CD4-positive, alpha-beta T cell (primary cell): ENCODE data around the gene COG7. TPM values are rescaled to one million over a fixed set of nuclear protein-coding genes. Genes with fewer than 3 reads are reported as not detected.

ENCODE experiments used
- ATAC-seq: fragments of 200-7000 bp; cut with Tn5 transposase; one replicate; pipeline ENCODE4 v1.10.0; 2022; ENCODE audit warnings: mild to moderate bottlenecking; ENCODE audit not compliant: poor library complexity
- CTCF ChIA-PET: fragments of 350-600 bp; sonication (Branson Sonifier 250); formaldehyde crosslinking; loops from one replicate; lab custom pipeline; 2021; ENCODE audit warnings: antibody characterized with exemption, inconsistent platforms; lab: Charles Lee
- POLR2A ChIA-PET: fragments of 350-600 bp; sonication (Branson Sonifier 250); formaldehyde crosslinking; loops from one replicate; lab custom pipeline; 2021; ENCODE audit warnings: antibody characterized with exemption, inconsistent platforms; lab: Charles Lee
- DNase-seq, 14 experiments: peaks; one replicate each; pipeline ENCODE4 v3.0.0-alpha.2; 2013 to 2020; ENCODE audit warnings: mixed read lengths in 2 of 14
- H3K27ac ChIP-seq, 2 donors: one replicate each; pipeline versions ENCODE4 v1.5.1 to v1.7.0; 2013; ENCODE audit warnings: low read length in 2 of 2, low read depth in 1 of 2, mild to moderate bottlenecking in 1 of 2
- H3K27me3 ChIP-seq, 2 experiments: 1 replicate in 1 of 2; 2 replicates in 1 of 2; pipeline versions ENCODE4 v1.6.1 to v1.7.0; 2013; ENCODE audit warnings: low read length in 2 of 2, control low read depth in 1 of 2, mild to moderate bottlenecking in 1 of 2, moderate library complexity in 1 of 2; ENCODE audit not compliant: insufficient read depth in 2 of 2, control insufficient read depth in 1 of 2
- H3K36me3 ChIP-seq: one replicate; pipeline ENCODE4 v1.6.1; 2013; ENCODE audit warnings: low read length, control low read depth; ENCODE audit not compliant: insufficient read depth
- H3K4me1 ChIP-seq: one replicate; pipeline ENCODE4 v1.6.1; 2013; ENCODE audit warnings: low read length, control low read depth; ENCODE audit not compliant: insufficient read depth
- H3K4me3 ChIP-seq: one replicate; pipeline ENCODE4 v1.5.1; 2013; ENCODE audit warnings: mild to moderate bottlenecking, low read length, moderate library complexity
- H3K9me3 ChIP-seq, 2 experiments: 1 replicate in 1 of 2; 2 replicates in 1 of 2; pipeline versions ENCODE4 v1.6.1 to v1.7.0; 2013; ENCODE audit warnings: low read length in 2 of 2, mild to moderate bottlenecking in 2 of 2, control low read depth in 1 of 2, moderate library complexity in 1 of 2; ENCODE audit not compliant: control insufficient read depth in 1 of 2, insufficient read depth in 1 of 2
- H3K27ac Mint-ChIP-seq: one replicate; pipeline ENCODE4 v1.8.0; 2020; ENCODE audit warnings: mixed read lengths
- H3K27me3 Mint-ChIP-seq: one replicate; pipeline ENCODE4 v1.8.0; 2021; ENCODE audit warnings: mixed read lengths
- H3K36me3 Mint-ChIP-seq: one replicate; pipeline ENCODE4 v1.8.0; 2021; ENCODE audit warnings: low read depth, mixed read lengths
- H3K4me1 Mint-ChIP-seq: one replicate; pipeline ENCODE4 v1.8.0; 2021; ENCODE audit warnings: low read depth, mixed read lengths
- H3K4me3 Mint-ChIP-seq: one replicate; pipeline ENCODE4 v1.8.0; 2020; ENCODE audit warnings: mild to moderate bottlenecking, mixed read lengths
- H3K9me3 Mint-ChIP-seq: one replicate; pipeline ENCODE4 v1.8.0; 2020; ENCODE audit warnings: mixed read lengths
- CTCF ChIP-seq: fragments of 200-600 bp; IDR thresholded peaks from one replicate; pipeline ENCODE4 v1.8.0; 2022; ENCODE audit warnings: antibody characterized with exemption, mild to moderate bottlenecking
- intact Hi-C, 2 experiments: fragments of 100-400 bp; cut with DNase I in 1 of 2; cut with micrococcal nuclease in 1 of 2; formaldehyde crosslinking; loops; one replicate each; pipeline versions ENCODE4 v1.15.1 to v1.9.0; 2023 to 2025; cut with DNase I, micrococcal nuclease
- total RNA-seq, 174 experiments: library from RNA in 2 of 174; stranded (reverse) in 2 of 174; gene quantifications; one replicate each; pipeline ENCODE4 v1.2.3 and lab custom pipeline; 2021 to 2026

The COG7 gene
- total RNA-seq, 2 experiments from 2014 or later: 12.6 to 13.6 TPM

GRCh38 chr16:23500862-23501225, 47.9 kb upstream of the COG7 start:
- intact Hi-C loops: loop anchor here in 1 of 2 experiments (10.0 kb wide), 1 partner anchor 46 kb away; the partner anchor contains the start of gene COG7
- no peak for ATAC-seq
- H3K27ac Mint-ChIP-seq: no peak overlapping the region
- H3K36me3 ChIP-seq: peaks cover 15% of the 10 kb centered on the region
- H3K27me3 Mint-ChIP-seq: no peaks in the 10 kb centered on the region
- H3K4me1 ChIP-seq: peaks cover 46% of the 10 kb centered on the region
- peaks cover 75% of the 10 kb centered on the region for H3K4me1 Mint-ChIP-seq
- ChIA-PET CTCF (no interaction called here), POLR2A (no interaction called here)
- H3K9me3 ChIP-seq: no peaks in the 10 kb centered on the region
- H3K27ac ChIP-seq: no peak overlapping the region
- no peak overlapping the region for H3K4me3 ChIP-seq
- TF ChIP-seq CTCF: no peak
- no peak for DNase-seq
- H3K36me3 Mint-ChIP-seq: peaks cover 15% of the 10 kb centered on the region
- H3K27me3 ChIP-seq: no peaks in the 10 kb centered on the region
- H3K4me3 Mint-ChIP-seq: no peak overlapping the region
- no peaks in the 10 kb centered on the region for H3K9me3 Mint-ChIP-seq

GRCh38 chr16:23500212-23500861, 47.3 kb upstream of the COG7 start:
- Histone ChIP-seq H3K36me3 (peaks cover 20% of the 10 kb centered on the region), H3K4me3 (no peak overlapping the region), H3K9me3 (no peaks in the 10 kb centered on the region), H3K27me3 (no peaks in the 10 kb centered on the region), H3K27ac (no peak overlapping the region), H3K4me1 (peaks cover 42% of the 10 kb centered on the region)
- TF ChIP-seq CTCF: no peak
- CTCF ChIA-PET: no interaction called here
- intact Hi-C loops: loop anchor here in 1 of 2 experiments (10.0 kb wide), 1 partner anchor 46 kb away; the partner anchor contains the start of gene COG7
- no peak overlapping the region for H3K27ac Mint-ChIP-seq
- DNase-seq: no peak
- POLR2A ChIA-PET: no interaction called here
- peaks cover 70% of the 10 kb centered on the region for H3K4me1 Mint-ChIP-seq
- no peaks in the 10 kb centered on the region for H3K9me3 Mint-ChIP-seq
- no peak for ATAC-seq
- H3K4me3 Mint-ChIP-seq: no peak overlapping the region
- no peaks in the 10 kb centered on the region for H3K27me3 Mint-ChIP-seq
- peaks cover 20% of the 10 kb centered on the region for H3K36me3 Mint-ChIP-seq

GRCh38 chr16:23499801-23500200, 46.8 kb upstream of the COG7 start:
- Histone ChIP-seq H3K36me3 (peaks cover 25% of the 10 kb centered on the region), H3K9me3 (no peaks in the 10 kb centered on the region), H3K4me3 (no peak overlapping the region), H3K4me1 (peaks cover 37% of the 10 kb centered on the region), H3K27me3 (no peaks in the 10 kb centered on the region), H3K27ac (no peak overlapping the region)
- H3K27ac Mint-ChIP-seq: no peak overlapping the region
- no peaks in the 10 kb centered on the region for H3K9me3 Mint-ChIP-seq
- no peaks in the 10 kb centered on the region for H3K27me3 Mint-ChIP-seq
- DNase-seq (no peak), ATAC-seq (no peak)
- H3K4me1 Mint-ChIP-seq: peaks cover 65% of the 10 kb centered on the region
- H3K36me3 Mint-ChIP-seq: peaks cover 25% of the 10 kb centered on the region
- ChIA-PET POLR2A (no interaction called here), CTCF (no interaction called here)
- H3K4me3 Mint-ChIP-seq: no peak overlapping the region
- intact Hi-C loops: loop anchor here in 1 of 2 experiments (10.0 kb wide), 1 partner anchor 45 kb away; the partner anchor contains the start of gene COG7
- TF ChIP-seq CTCF: no peak
